Keratinocyte (primary cell): ENCODE results near the gene HID1. TPM values are rescaled to one million over a fixed set of nuclear protein-coding genes. Genes with fewer than 3 reads are reported as not detected.
A peak's percentile ranks its signal among the peaks of the same experiment; 100 is the strongest.

Source experiments
- DNase-seq: peaks from one replicate; pipeline ENCODE4 v3.0.0-alpha.2; 2011; ENCODE audit warnings: low read depth, missing footprints, low spot score
- FAIRE-seq: peaks from 2 replicates; lab custom pipeline; 2011; peaks lifted over from hg19 to GRCh38; lab: Jason Lieb, UNC
- H2AFZ ChIP-seq: 2 replicates; pipeline ENCODE4 v1.6.0; 2012; ENCODE audit warnings: low read length, control low read depth, inconsistent platforms; ENCODE audit not compliant: control insufficient read depth
- H3K27ac ChIP-seq: 2 replicates; pipeline ENCODE4 v1.5.1; 2011; ENCODE audit warnings: low read length; ENCODE audit not compliant: control insufficient read depth, insufficient read depth
- H3K27me3 ChIP-seq: 3 replicates; pipeline ENCODE4 v1.6.0; 2011; ENCODE audit warnings: low read length; ENCODE audit not compliant: control insufficient read depth, insufficient read depth; ENCODE audit errors: extremely low read depth
- H3K36me3 ChIP-seq, 2 experiments: 2 replicates in 1 of 2; 3 replicates in 1 of 2; pipeline ENCODE4 v1.5.1; 2011; ENCODE audit warnings: low read length in 2 of 2, mild to moderate bottlenecking in 1 of 2; ENCODE audit not compliant: control insufficient read depth in 2 of 2, insufficient read depth in 2 of 2; ENCODE audit errors: extremely low read depth in 1 of 2
- H3K4me1 ChIP-seq: 3 replicates; pipeline ENCODE4 v1.5.1; 2011; ENCODE audit warnings: low read length; ENCODE audit not compliant: control insufficient read depth, insufficient read depth; ENCODE audit errors: extremely low read depth
- H3K4me2 ChIP-seq: 3 replicates; pipeline ENCODE4 v1.6.0; 2011; ENCODE audit warnings: low read depth, low read length; ENCODE audit not compliant: control insufficient read depth, insufficient read depth; ENCODE audit errors: extremely low read depth
- H3K4me3 ChIP-seq, 3 experiments: fragments of 200-600 bp in 1 of 3; sonication (generic) in 1 of 3; 2 replicates in 2 of 3; 3 replicates in 1 of 3; pipeline ENCODE4 v1.5.1; 2011 to 2016; ENCODE audit warnings: low read length in 3 of 3, mild to moderate bottlenecking in 3 of 3, control low read depth in 2 of 3, inconsistent platforms in 1 of 3, low read depth in 1 of 3, mixed read lengths in 1 of 3, mixed run types in 1 of 3, moderate library complexity in 1 of 3; ENCODE audit not compliant: control insufficient read depth in 2 of 3, insufficient read depth in 2 of 3; ENCODE audit errors: extremely low read depth in 1 of 3
- H3K79me2 ChIP-seq: 2 replicates; pipeline ENCODE4 v1.6.0; 2012; ENCODE audit warnings: low read length; ENCODE audit not compliant: control insufficient read depth, insufficient read depth
- H3K9ac ChIP-seq: 3 replicates; pipeline ENCODE4 v1.6.0; 2011; ENCODE audit warnings: low read length; ENCODE audit not compliant: control insufficient read depth, insufficient read depth; ENCODE audit errors: extremely low read depth
- H3K9me1 ChIP-seq: 3 replicates; pipeline ENCODE4 v1.6.0; 2011; ENCODE audit warnings: low read length; ENCODE audit not compliant: control insufficient read depth, insufficient read depth; ENCODE audit errors: extremely low read depth
- H3K9me3 ChIP-seq: 2 replicates; pipeline ENCODE4 v1.5.1; 2012; ENCODE audit warnings: low read depth, low read length; ENCODE audit not compliant: control insufficient read depth
- H4K20me1 ChIP-seq: 3 replicates; pipeline ENCODE4 v1.6.0; 2011; ENCODE audit warnings: low read length; ENCODE audit not compliant: control insufficient read depth, insufficient read depth; ENCODE audit errors: extremely low read depth
- CTCF ChIP-seq, 3 experiments: IDR thresholded peaks in 1 of 3; conservative IDR thresholded peaks in 1 of 3; optimal IDR thresholded peaks in 1 of 3; 2 replicates in 2 of 3; 3 replicates in 1 of 3; pipeline versions ENCODE3 to v1.5.1; 2011; ENCODE audit warnings: low read length in 3 of 3, mild to moderate bottlenecking in 3 of 3, moderate library complexity in 2 of 3, control low read depth in 1 of 3, inconsistent platforms in 1 of 3; ENCODE audit not compliant: insufficient read depth in 2 of 3; ENCODE audit errors: extremely low read depth in 1 of 3
- EZH2 ChIP-seq: IDR thresholded peaks from one replicate; pipeline ENCODE4 v1.6.1; 2012; ENCODE audit warnings: inconsistent platforms, mild to moderate bottlenecking, low read length, moderate library complexity
- dilution Hi-C: fragments of 300-500 bp; cut with MboI; formaldehyde crosslinking; loops from one replicate; pipeline ENCODE4 v1.7.0; 2020; ENCODE audit warnings: low sequenced_read_pairs; ENCODE audit not compliant: extremely low pct_ligation_motif_present
- polyA plus RNA-seq, 5 experiments: library from polyadenylated mRNA; depleted of rRNA in 3 of 5; stranded (reverse) in 3 of 5; stranded (forward) in 1 of 5; unstranded in 1 of 5; fragments of >200 nt; gene quantifications; 1 replicate in 1 of 5; 2 replicates in 3 of 5; 3 replicates in 1 of 5; pipeline versions ENCODE4 v1.2.1 to v1.2.3, GENCODE V29; 2011 to 2012; ENCODE audit warnings: missing spikeins in 2 of 5, low read depth in 1 of 5, low replicate concordance in 1 of 5

The HID1 gene
- polyA plus RNA-seq, 1 donor (not counting 4 experiments of a cell fraction or from before 2014, with no cell fraction given) = 0.33 TPM

DNA sequence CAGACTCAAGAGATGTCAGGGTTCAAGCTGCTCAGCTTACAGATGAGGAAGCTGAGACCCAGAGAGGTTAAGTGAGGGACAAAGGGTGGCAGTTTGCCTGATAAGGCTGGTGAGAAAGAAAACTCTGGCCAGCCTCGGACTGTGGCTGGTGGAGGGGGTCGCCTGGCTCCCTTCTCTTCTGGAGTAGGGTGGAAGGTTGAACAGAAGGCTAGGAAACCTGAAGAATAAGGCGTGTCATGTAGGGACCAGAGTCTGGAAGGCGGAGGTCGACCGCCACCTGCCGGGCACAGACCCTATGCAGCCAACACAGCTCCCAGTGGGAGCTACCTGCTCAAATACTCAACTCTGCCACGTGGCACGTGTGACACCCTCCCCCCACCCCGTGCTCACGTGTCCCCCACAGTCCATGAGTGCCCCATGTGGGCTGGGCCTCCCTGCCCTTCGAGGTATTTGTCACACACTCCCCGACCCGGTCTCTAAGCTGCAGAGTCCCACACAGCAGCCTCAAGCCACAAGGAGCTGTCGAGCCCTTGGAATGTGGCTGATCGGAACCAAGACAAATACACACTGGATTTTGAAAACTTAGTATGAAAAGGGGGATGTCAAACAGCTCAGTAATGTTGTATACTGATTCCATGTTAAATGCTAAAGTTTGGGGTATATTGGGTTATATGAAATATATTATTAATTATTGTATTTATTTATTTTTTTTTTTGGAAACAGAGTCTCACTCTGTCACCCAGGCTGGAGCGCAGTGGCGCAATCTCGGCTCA, 11.8 kb downstream of the HID1 start:
- Histone ChIP-seq H3K9me1 (no peaks in the 10 kb centered on the region), H3K4me2 (peak overlapping the region; percentile 6), H3K9ac (no peak overlapping the region), H3K36me3 (no peaks in the 10 kb centered on the region), H3K4me1 (peaks cover 9% of the 10 kb centered on the region), H3K27ac (no peak overlapping the region), H3K79me2 (no peaks in the 10 kb centered on the region), H3K9me3 (peaks cover 3% of the 10 kb centered on the region), H2AFZ (no peak overlapping the region), H4K20me1 (no peaks in the 10 kb centered on the region), H3K4me3 (no peak overlapping the region), H3K27me3 (peaks cover 6% of the 10 kb centered on the region)
- dilution Hi-C loops = no loop called here
- DNase-seq = peak; percentile 80
- peak; percentile 56 for FAIRE-seq
- TF ChIP-seq CTCF (optimal IDR thresholded peaks at IDR 0.05 in 1 of 3, IDR thresholded peaks at IDR 0.05 in 1 of 3, conservative IDR thresholded peaks at IDR 0.05 in 1 of 3; ENCODE audit: extremely low read depth in 1 of 3, insufficient read depth in 2 of 3, low read length in 3 of 3) (peak; percentile 71 to 95 (median 89)), EZH2 (no peak)

GRCh38 chr17:74959826-74960515, 12.6 kb downstream of the HID1 start:
- H3K4me3 ChIP-seq = no peak overlapping the region
- no peak overlapping the region for H3K27ac ChIP-seq
- DNase-seq (peak; percentile 36), FAIRE-seq (peak; percentile 9)
- no peak overlapping the region for H3K4me2 ChIP-seq
- H4K20me1 ChIP-seq = no peaks in the 10 kb centered on the region
- peaks cover 7% of the 10 kb centered on the region for H3K4me1 ChIP-seq
- H3K9ac ChIP-seq = no peak overlapping the region
- H3K27me3 ChIP-seq = peaks cover 6% of the 10 kb centered on the region
- H2AFZ ChIP-seq = no peak overlapping the region
- peaks cover 3% of the 10 kb centered on the region for H3K9me3 ChIP-seq
- no peak for TF ChIP-seq EZH2
- no peak for TF ChIP-seq CTCF (optimal IDR thresholded peaks at IDR 0.05 in 1 of 3, IDR thresholded peaks at IDR 0.05 in 1 of 3, conservative IDR thresholded peaks at IDR 0.05 in 1 of 3; ENCODE audit: extremely low read depth in 1 of 3, insufficient read depth in 2 of 3, low read length in 3 of 3)
- H3K36me3 ChIP-seq = no peaks in the 10 kb centered on the region
- dilution Hi-C loops = no loop called here
- no peaks in the 10 kb centered on the region for H3K79me2 ChIP-seq
- H3K9me1 ChIP-seq = no peaks in the 10 kb centered on the region
